Upper lobe of left lung (tissue), 6 donors: ENCODE results near the gene DSCAM. TPM values are rescaled to one million over a fixed set of nuclear protein-coding genes. Genes with fewer than 3 reads are reported as not detected.

Experiments used
- ATAC-seq, 2 donors: fragments of 200-7000 bp; cut with Tn5 transposase; one replicate each; pipeline ENCODE4 v1.9.1; 2022; ENCODE audit warnings: mild to moderate bottlenecking in 2 of 2, moderate library complexity in 2 of 2; ENCODE audit not compliant: low FRiP score in 2 of 2
- DNase-seq, 2 donors: peaks; one replicate each; pipeline ENCODE4 v3.0.0-alpha.2; 2019 to 2020
- H3K27ac ChIP-seq, 4 donors: fragments of 200-600 bp; sonication (generic); one replicate each; pipeline ENCODE4 v1.5.1; 2016 to 2019
- H3K27me3 ChIP-seq, 4 donors: fragments of 200-600 bp; sonication (generic); one replicate each; pipeline ENCODE4 v1.5.1; 2017 to 2019
- H3K36me3 ChIP-seq, 4 donors: fragments of 200-600 bp; sonication (generic); one replicate each; pipeline ENCODE4 v1.5.1; 2016 to 2019
- H3K4me1 ChIP-seq, 4 donors: fragments of 200-600 bp; sonication (generic); one replicate each; pipeline ENCODE4 v1.5.1; 2018 to 2019
- H3K4me3 ChIP-seq, 4 donors: fragments of 200-600 bp; sonication (generic); one replicate each; pipeline ENCODE4 v1.5.1; 2017 to 2019; ENCODE audit warnings: mild to moderate bottlenecking in 2 of 4, moderate library complexity in 1 of 4
- H3K9me3 ChIP-seq, 4 donors: fragments of 200-600 bp; sonication (generic); one replicate each; pipeline ENCODE4 v1.5.1; 2018 to 2019
- EP300 ChIP-seq, 4 donors: sonication (generic); formaldehyde crosslinking; IDR thresholded peaks; one replicate each; pipeline ENCODE4 v1.5.1; 2017; ENCODE audit warnings: antibody characterized with exemption in 4 of 4, control low read depth in 2 of 4
- POLR2A ChIP-seq, 4 donors: fragments of 450-650 bp; IDR thresholded peaks; one replicate each; pipeline ENCODE4 v1.5.1; 2016 to 2017; ENCODE audit warnings: antibody characterized with exemption in 4 of 4, mild to moderate bottlenecking in 2 of 4
- POLR2AphosphoS5 ChIP-seq, 2 donors: sonication (generic); formaldehyde crosslinking; IDR thresholded peaks; one replicate each; pipeline ENCODE4 v1.5.1; 2017; ENCODE audit warnings: antibody characterized with exemption in 2 of 2
- WGBS, 2 donors: methylation state at CpG; one replicate each; pipeline ENCODE4 v1.1.5; 2017 to 2018; 5-methylcytosine and 5-hydroxymethylcytosine counted together
- total RNA-seq, 6 donors: library from RNA; depleted of rRNA in 4 of 6; stranded (reverse); fragments of >200 nt in 4 of 6; gene quantifications; one replicate each; pipeline versions ENCODE4 v1.1.0 to v1.2.1, GENCODE V29; 2016 to 2021
- TF ChIP-seq, protein P1 (sequence below), 6 experiments: fragments of 450-650 bp in 4 of 6; fragments of 200-600 bp in 2 of 6; sonication (generic) in 2 of 6; IDR thresholded peaks; one replicate each; pipeline ENCODE4 v1.5.1; 2016 to 2019; ENCODE audit warnings: antibody characterized with exemption in 6 of 6
- donor health status: DM: no; HTN: no; CAD: no; lungs with moderate emphysema.
- donor health status: DM: no; HTN: yes; CAD: no; lungs with severe emphysema.

The DSCAM gene
- total RNA-seq, 6 donors from 2014 or later: under 0.01 to 0.61 (median 0.26) TPM; not detected in 1

DNA sequence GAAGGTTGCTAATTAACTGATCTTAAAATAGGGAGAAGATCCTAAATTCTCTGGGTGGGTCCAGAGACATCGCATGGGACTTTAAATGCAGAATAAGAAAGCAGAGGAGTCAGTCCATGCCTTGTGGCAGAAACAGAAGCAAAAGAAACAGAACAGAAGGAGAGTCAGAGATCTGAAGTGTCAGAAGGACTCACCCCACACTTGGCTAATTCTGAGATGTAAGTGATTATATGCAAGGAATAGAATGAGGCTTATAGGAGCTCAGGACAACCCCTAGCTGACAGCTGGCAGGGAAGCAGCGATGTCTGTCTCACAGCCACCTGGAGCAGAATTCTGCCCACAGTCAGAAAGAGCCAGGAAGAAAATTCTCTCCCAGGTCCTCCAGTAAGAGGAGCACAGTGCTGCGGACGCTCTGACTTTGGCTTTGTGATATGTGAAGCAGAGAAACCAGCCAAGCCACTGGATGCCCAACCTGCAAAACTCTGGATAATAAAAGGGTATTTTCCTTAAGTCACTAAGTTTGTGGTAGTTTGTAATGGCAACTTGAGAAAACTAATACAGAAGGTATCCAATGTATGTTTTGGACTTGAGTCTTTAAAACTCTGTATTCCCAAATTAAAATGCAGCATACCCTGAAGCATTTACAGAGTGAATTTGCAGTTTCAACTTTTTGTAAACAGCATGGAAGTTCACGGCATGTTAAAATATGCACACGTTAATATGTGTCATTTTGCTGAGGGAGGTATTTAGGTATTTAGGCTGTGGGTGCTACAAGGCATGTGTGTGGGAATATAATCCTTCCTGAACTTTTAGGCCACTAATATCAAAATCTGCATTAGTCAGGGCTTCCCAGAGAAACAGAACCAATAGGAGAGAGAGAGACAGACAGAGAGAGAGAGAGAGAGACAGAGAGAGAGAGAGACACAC is 591.2 kb downstream of the DSCAM start:
- DNase-seq: no peak
- peaks cover 0 to 7% (median 5%) of the 10 kb centered on the region in 4 donors for H3K9me3 ChIP-seq
- H3K27me3 ChIP-seq: no peaks in the 10 kb centered on the region
- H3K27ac ChIP-seq: no peak overlapping the region
- 80 to 88% methylated on average over 6 of the region's 6 CpGs for WGBS, 2 donors
- ATAC-seq: no peak
- no peaks in the 10 kb centered on the region for H3K36me3 ChIP-seq
- H3K4me1 ChIP-seq: no peaks in the 10 kb centered on the region
- no peak for TF ChIP-seq POLR2A (IDR thresholded peaks at IDR 0.05)
- TF ChIP-seq, protein P1, sequence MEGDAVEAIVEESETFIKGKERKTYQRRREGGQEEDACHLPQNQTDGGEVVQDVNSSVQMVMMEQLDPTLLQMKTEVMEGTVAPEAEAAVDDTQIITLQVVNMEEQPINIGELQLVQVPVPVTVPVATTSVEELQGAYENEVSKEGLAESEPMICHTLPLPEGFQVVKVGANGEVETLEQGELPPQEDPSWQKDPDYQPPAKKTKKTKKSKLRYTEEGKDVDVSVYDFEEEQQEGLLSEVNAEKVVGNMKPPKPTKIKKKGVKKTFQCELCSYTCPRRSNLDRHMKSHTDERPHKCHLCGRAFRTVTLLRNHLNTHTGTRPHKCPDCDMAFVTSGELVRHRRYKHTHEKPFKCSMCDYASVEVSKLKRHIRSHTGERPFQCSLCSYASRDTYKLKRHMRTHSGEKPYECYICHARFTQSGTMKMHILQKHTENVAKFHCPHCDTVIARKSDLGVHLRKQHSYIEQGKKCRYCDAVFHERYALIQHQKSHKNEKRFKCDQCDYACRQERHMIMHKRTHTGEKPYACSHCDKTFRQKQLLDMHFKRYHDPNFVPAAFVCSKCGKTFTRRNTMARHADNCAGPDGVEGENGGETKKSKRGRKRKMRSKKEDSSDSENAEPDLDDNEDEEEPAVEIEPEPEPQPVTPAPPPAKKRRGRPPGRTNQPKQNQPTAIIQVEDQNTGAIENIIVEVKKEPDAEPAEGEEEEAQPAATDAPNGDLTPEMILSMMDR (IDR thresholded peaks at IDR 0.05): no peak
- no peak for TF ChIP-seq POLR2AphosphoS5 (IDR thresholded peaks at IDR 0.05)
- TF ChIP-seq EP300 (IDR thresholded peaks at IDR 0.05): no peak
- no peak overlapping the region for H3K4me3 ChIP-seq

DNA sequence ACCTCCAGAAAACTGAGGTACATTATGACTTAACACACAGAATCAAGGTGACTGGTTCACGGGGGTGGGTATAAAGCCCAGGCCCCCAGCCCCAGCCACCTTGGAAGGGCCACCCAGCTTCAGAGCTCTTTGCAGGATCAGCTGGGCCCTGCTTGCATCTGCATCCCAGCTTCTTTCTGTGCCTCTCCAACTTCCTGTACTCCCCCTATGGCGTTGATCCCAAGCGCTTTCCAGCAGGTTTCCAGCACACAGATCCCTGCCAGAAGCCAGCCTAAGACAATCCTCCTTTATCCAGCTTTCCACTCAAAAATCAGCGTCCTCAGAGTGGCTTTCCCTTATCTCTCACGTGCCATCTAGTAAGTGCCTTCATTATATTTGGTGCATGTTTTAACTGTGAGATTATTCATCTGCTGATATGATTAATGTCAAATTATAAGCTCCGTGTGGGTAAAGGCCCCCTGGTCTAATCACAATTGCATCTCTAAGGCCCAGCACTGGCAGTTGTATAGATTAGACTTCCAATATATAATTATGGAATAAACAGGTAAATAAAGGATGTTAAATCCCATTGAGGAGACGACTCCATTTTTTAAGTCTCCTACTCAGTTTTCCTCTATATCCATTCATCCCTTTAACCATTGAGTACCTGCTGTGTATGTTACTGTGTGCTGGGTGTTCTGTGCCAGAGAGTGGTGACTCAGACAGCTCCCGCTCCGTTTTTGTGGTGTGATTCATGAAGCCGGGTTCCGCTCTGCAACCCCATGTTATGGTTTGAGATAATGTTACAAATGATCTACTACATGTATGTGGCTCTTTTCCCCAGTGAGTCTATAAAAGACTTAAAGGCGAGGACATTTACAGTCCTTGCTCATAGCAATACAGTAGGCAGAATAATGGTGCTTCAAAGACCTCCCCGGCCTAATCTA is 592.2 kb downstream of the DSCAM start:
- H3K9me3 ChIP-seq: peaks cover 0 to 7% (median 5%) of the 10 kb centered on the region in 4 donors
- no peak for ATAC-seq
- TF ChIP-seq EP300 (IDR thresholded peaks at IDR 0.05) (no peak), POLR2A (IDR thresholded peaks at IDR 0.05) (no peak)

DNA sequence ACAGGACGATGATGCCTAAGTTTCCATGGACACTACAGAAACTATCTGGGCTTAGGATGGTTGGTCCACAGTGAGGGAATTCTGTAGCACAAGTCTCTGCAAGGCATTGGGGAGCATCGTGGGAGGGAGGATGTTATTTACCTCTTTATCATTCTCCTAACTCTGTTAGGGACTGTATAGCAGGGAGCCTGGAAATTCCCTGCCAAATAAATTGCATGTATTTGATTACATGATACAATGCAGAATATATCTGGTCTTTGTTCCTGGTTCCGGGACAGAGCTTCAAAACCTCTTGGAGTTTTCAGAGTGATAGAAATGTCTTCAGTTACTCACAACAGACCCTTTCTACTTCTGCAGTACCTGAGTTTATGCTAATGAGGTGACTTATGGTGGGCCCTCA is 593.8 kb downstream of the DSCAM start:
- WGBS, 2 donors: 67 to 74% methylated on average over 3 of the region's 3 CpGs

More for the DNA sequence above, 592.2 kb downstream of the DSCAM start:
- Histone ChIP-seq H3K4me3 (no peak overlapping the region), H3K27me3 (no peaks in the 10 kb centered on the region), H3K27ac (no peak overlapping the region), H3K4me1 (no peaks in the 10 kb centered on the region), H3K36me3 (no peaks in the 10 kb centered on the region)
- no peak for DNase-seq
- 76 to 77% methylated on average over 13 of the region's 13 CpGs for WGBS, 2 donors

DNA sequence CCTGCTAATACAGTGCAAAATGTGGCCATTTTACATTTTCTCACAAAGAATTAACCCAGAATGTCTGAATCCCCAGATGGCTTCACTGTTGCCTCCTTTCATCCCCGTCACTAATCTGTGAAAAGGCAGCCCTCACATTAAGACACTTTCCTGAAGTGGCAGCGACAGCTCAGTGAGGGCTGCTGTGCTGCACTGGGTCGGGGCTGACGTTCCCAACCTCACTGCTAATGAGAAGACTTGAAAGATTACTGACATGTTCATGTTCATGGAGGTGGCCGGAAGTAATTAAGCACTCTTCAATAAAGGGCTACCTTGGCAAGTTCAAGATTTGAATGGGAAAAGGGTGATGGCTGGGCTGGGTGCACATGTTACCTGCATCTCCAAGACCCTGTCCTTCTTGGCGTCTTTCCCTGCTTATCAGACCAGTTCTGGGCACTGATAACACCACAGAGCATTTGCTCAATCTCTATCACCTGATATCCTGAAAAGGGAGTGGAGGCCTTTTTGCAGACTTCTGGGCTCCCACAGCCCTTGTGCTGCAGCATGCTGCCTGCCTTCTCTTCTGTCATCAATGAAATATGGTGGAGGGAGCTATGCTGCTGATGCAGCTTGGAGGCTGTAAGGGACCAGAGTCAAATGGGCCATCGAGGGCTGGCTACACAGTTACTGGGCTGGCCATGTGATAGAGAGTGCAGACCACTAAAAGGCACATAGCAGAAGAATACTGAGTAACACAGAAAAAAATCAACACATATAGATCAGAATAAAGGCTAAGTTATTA is 596.3 kb downstream of the DSCAM start:
- TF ChIP-seq POLR2A (IDR thresholded peaks at IDR 0.05): no peak
- TF ChIP-seq, protein P1 (IDR thresholded peaks at IDR 0.05): no peak
- no peak for TF ChIP-seq EP300 (IDR thresholded peaks at IDR 0.05)
- no peak for TF ChIP-seq POLR2AphosphoS5 (IDR thresholded peaks at IDR 0.05)
- no peak overlapping the region for H3K27ac ChIP-seq
- no peaks in the 10 kb centered on the region for H3K36me3 ChIP-seq
- WGBS, 2 donors: 73 to 87% methylated on average over 7 of the region's 7 CpGs
- H3K9me3 ChIP-seq: peaks cover 0 to 17% (median 13%) of the 10 kb centered on the region in 4 donors
- H3K27me3 ChIP-seq: no peaks in the 10 kb centered on the region
- ATAC-seq (no peak), DNase-seq (no peak)
- H3K4me1 ChIP-seq: no peaks in the 10 kb centered on the region
- no peak overlapping the region for H3K4me3 ChIP-seq

More for the DNA sequence above, 593.8 kb downstream of the DSCAM start:
- TF ChIP-seq POLR2AphosphoS5 (IDR thresholded peaks at IDR 0.05) (no peak), EP300 (IDR thresholded peaks at IDR 0.05) (no peak), POLR2A (IDR thresholded peaks at IDR 0.05) (no peak)
- TF ChIP-seq, protein P1 (IDR thresholded peaks at IDR 0.05): no peak
- Histone ChIP-seq H3K9me3 (peaks cover 0 to 8% (median 5%) of the 10 kb centered on the region in 4 donors), H3K4me3 (no peak overlapping the region), H3K27ac (no peak overlapping the region), H3K27me3 (no peaks in the 10 kb centered on the region), H3K36me3 (no peaks in the 10 kb centered on the region), H3K4me1 (no peaks in the 10 kb centered on the region)
- no peak for ATAC-seq
- no peak for DNase-seq
